GM19023 (cell line): ENCODE data around the gene SYVN1.

Source experiments
- ATAC-seq: cut with Tn5 transposase; IDR thresholded peaks from one replicate; pipeline ENCODE4 v1.9.1; 2021; ENCODE audit warnings: mild to moderate bottlenecking, moderate library complexity; ENCODE audit not compliant: unreplicated experiment

Gene SYVN1

DNA sequence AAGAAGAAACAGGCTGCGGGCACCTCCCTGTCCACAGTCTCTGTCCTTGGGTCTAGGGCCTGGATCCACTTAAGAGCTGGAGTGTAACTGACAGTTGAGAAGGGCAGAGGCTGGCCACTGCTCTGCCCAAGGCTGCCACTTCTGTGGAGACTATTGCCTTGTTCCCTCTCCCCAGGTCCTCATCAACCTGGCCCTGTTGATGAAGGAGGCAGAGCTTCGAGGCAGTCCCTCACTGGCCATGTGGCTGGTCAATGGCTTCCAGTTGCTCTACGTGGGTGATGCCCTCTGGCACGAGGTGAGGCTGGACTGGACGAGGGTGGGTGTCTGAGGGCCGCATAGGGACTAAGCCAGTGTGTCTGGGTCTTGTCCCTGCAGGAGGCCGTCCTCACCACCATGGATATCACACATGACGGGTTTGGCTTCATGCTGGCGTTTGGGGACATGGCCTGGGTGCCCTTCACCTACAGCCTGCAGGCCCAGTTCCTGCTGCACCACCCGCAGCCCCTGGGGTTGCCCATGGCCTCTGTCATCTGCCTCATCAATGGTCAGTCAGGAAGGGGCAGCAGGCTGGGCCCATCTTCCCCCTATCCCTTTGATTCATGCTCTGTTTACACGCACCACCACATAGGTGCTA, 19.7 kb downstream of the SYVN1 start:
- ATAC-seq: no peak

DNA sequence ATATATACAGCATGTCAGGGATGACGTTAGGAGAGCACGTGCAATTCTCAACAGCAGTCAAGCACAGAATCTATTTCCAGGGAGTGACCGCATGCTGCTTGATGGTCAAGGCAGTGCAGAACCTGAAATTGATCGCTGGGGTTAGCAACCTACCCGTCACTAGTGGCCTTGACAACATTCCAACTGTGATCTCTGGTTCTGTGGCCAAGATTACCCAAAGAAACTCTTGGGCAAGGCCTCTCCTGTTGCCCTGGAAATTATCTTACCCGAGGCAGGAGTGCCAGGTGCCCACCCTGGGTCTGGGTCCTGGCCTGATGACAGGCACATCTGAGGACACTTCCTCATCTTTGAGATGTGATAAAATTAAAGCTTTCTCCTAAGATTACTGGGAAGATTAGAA, 20.5 kb downstream of the SYVN1 start:
- no peak for ATAC-seq

DNA sequence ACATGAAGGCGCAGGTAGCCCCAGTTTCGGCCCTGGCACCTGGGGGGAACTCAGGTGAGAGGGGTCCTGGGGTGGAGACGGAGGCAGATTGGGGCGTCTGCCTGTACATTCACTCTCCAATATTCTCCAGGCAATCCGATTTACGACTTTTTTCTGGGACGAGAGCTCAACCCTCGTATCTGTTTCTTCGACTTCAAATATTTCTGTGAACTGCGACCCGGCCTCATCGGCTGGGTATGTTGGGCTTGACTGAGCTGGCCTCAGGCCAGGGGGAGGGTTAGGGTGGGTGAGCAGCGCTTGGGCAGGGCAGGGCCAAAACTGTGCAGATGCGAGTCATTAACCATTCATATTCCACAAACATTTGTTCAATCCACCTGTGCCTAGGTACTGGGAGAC, 21.0 kb downstream of the SYVN1 start:
- ATAC-seq: no peak

DNA sequence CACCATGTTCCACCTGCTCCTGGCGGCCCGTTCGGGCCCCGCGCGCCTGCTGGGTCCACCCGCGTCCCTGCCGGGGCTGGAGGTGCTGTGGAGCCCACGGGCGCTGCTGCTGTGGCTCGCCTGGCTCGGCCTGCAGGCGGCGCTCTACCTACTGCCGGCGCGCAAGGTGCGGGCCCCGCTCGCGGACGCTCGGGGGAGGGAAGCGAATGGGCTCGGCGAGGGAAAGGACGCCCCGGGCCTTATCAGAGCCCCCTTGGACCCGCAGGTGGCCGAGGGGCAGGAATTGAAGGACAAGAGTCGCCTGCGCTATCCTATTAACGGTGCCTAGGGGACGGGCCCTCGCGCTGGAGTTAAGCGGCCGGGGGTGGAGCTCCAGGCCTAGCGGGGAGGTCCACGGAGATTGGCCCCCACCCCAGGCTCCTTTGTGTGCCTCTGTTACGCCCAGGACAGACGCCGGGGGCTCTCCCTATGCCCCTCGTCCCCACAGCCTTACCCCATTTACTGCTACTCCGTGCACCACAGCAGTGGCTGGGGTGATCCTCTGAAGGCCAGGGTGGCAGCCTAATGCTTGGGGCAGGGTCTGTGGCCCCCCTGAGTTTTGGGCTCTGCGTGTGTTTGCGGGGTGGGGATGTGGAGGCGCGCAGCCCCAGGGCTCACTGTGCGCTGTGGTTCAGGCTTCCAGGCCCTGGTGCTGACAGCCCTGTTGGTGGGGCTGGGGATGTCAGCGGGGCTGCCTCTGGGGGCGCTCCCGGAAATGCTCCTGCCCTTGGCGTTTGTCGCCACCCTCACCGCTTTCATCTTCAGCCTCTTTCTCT, 21.6 kb downstream of the SYVN1 start:
- peak; percentile 33 for ATAC-seq

DNA sequence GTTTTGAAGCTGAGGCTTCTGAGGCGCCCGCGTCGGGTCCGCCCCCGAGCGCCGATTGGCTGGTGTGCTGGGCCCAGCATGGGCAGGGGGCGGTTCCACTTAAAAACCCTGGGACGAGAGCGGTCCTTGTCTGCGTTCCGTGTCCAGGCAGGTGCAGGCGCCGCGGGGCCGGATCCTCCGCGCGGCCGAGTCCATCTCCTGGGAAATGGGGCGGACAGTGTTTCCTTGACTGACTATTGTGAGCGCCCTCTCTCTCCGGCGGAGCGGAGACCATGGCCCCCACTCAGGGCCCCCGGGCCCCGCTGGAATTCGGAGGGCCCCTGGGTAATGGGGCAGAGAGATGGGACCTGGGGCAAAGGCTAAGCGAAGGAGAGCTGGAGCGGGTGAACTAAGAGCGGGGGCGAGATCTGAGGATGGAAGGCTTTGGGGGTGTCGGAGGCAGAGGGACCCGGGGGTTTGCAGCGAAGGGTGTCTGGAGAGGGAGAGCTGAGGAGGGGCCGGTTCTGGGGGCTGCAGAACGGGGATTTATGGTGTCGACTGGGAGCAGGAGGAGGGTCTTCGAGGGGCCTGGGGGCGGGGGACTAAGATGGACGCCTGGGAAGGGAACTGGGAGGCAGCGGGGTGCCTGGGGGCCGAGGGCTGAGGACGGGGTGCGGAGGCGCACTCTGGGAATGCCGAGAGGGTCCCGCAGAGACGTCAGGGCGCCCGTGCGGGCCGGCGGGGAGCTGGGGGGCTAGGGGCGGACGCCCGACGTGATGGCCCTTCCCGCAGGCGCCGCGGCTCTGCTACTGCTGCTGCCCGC, 22.4 kb downstream of the SYVN1 start, which contains the start of gene TM7SF2:
Gene TM7SF2, plus strand, starts transcription at position 129 of the 802 bp plus-strand sequence. Its CDS starts 144 bp downstream, at position 273.
- ATAC-seq: peak; percentile 70

DNA sequence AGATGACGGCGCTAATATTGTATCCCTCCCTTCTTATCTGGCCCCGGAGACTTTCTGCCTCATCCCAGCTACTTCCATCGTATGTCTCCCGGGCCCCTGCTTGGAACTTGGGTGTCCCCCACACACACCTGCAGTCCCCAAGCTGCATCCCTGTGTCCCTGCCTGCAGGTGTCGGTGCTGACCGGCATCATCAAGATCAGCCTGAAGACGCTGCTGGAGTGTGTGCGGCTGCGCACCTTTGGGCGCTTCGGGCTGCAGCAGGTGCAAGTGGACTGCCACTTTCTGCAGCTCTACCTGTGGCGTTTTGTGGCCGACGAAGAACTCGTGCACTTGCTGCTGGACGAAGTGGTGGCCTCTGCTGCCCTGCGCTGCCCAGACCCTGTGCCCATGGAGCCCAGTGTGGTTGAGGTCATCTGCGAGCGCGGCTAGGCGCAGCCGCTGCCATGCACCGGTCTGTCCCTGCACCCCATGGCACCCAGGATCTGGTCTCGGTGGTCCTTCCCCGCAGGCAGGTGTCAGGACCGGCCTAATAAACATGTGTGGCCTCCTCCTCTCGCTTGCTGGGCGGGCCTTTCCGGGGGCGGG, 23.1 kb downstream of the SYVN1 start:
- ATAC-seq: no peak

DNA sequence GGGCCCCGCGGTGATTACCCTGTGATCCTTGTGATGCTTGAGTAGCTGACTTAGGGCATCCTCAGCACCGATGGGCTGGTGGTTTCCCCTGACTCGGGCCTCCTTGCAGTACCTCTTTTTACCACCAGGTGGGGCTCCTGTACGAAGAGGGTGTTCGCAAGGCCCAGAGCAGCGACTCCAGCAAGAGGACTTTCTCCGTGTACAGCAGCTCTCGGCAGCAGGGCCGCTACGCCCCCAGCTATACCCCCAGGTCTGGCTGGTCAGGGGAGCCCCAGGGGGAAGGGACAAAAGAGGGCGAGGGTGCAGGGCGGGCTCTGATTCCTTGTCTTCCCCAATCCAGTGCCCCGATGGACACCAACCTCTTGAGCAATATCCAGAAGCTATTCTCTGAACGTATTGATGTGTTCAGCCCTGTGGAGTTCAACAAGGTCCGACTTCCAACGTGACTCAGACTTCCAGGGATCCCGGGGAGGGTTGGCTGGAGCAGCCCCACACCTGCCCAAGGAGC, 23.9 kb downstream of the SYVN1 start:
- ATAC-seq: no peak

DNA sequence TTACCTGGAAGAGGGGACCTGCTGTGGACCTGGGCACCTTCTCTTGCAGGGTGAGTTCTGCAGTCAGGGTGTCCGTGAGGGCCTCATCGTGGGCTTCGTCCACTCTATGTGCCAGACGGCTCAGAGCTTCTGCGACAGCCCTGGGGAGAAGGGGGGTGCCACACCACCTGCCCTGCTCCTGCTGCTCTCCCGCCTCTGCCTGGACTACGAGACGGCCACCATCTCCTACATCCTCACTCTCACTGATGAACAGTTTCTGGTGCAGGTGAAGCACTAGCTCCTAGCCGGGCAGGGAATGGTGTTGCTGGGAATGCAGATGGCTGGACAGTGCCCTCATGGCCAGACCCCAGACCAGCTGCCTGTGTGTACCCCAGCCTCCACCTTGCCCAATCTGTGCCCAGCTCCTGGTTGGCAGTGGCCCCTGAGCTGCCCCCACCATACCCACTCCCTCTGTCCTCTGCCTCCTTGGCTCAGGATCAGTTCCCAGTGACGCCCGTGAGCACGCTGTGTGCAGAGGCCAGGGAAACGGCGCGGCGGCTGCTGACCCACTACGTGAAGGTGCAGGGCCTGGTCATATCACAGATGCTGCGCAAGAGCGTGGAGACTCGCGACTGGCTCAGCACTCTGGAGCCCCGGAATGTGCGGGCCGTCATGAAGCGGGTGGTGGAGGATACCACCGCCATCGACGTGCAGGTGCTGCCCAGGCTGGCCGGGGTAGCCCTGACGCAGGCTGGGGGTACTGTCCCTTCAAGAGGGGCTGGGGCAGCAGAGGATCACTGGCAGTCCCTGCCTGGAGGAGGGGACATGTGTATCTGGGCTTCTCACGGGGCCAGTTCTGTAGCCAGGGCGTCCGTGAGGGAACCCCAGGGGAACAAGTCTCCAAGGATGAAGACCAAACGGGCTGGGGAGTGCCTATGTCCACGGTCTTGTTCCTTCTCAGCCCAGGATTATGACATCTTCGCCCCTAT, 24.8 kb downstream of the SYVN1 start:
- ATAC-seq: no peak

DNA sequence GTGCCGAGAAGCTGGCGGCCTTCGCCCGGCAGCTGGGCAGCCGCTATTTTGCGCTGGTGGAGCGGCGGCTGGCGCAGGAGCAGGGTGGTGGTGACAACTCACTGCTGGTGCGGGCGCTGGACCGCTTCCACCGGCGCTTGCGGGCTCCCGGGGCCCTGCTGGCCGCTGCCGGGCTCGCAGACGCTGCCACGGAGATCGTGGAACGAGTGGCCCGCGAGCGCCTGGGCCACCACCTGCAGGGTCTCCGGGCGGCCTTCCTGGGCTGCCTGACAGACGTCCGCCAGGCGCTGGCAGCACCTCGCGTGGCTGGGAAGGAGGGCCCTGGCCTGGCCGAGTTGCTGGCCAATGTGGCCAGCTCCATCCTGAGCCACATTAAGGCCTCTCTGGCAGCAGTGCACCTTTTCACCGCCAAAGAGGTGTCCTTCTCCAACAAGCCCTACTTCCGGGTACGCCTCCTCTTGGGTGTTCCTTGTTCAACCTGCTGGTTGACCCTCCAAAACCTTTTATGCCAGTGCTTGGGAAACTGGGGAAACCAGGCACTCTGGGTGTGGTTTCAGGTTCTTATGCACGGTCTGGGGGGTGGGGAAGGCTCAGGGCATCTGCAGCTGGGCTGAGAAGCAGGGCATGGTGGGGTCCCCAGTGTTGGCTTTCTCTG, 25.7 kb downstream of the SYVN1 start:
- ATAC-seq: no peak

DNA sequence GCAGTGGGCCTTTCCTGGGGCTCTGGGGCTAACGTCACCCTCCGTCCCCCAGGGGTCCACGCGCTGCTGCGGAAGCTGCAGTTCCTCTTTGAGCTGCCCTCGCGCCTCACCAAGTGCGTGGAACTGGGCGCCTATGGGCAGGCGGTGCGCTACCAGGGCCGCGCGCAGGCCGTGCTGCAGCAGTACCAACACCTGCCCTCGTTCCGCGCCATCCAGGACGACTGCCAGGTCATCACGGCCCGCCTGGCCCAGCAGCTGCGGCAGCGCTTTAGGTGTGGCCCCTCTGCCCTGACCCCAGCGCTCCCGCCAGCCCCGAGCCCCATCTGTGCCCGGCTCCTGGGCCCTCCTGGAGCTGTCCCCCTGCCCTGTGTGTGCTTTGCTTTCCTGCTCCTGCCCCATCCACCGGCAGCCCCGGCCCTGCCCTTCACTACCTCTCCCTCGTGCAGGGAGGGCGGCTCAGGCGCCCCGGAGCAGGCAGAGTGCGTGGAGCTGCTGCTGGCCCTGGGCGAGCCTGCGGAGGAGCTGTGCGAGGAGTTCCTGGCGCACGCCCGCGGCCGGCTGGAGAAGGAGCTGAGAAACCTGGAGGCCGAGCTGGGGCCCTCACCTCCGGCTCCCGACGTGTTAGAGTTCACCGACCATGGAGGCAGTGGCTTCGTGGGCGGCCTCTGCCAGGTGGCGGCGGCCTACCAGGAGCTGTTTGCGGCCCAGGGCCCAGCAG, 26.4 kb downstream of the SYVN1 start:
- no peak for ATAC-seq

DNA sequence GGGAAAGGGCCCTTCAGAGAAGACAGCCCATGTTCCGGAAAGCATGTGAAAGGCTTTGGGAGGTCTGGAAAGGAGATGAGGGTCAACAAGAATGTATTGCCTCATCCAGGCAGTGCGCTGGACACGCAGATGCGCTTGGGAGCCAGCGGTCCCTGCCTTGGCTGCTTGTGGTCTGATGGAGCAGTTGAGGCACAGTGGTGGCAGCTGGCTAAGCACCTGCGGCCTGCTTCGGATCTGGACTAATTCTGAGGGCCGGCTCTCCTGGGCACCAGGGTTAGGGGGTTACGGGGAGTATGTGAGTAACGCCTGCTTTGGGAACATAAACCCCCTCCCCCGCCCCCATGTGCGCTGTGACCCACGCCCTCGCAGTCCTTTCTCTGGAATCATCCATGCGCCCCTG, 27.2 kb downstream of the SYVN1 start:
- ATAC-seq: no peak

DNA sequence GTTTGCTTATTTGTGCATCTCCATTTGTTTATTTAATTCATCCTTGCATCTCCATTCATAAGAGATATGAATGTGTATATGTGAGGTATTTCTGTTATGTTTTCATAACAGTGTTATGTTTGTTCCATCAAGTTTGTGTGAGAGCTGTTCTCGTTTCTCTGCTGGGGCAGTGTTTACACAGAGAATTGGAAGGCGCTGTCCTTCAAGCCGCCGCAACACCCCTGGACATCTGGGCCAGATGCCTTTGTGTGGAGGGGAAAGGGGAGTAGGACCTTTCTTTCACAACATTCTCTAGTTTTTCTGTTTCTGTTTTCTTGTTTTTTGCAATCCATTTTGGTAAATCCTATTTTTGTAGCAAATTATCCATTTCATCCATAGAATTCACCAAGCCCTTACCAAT, 29.7 kb downstream of the SYVN1 start:
- no peak for ATAC-seq

DNA sequence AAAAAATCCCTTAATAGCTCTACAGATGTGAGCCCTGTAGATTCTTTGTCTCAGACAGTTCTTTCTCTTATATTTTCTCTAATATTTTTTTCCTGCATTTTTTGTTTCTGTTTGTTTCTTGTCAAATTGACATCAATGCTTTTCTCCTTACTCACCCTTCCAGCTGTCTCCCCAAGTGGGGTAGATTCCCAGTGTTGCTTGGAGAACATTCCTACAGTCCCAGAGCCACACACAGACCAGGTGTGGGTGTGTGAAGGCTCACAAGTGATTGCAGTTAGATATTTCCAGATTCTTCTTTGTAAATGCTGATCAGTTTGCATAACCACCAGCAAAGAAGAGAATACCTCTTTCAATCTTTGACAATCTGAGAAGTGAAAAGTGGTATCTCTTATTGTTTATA, 30.8 kb downstream of the SYVN1 start:
- ATAC-seq: no peak

DNA sequence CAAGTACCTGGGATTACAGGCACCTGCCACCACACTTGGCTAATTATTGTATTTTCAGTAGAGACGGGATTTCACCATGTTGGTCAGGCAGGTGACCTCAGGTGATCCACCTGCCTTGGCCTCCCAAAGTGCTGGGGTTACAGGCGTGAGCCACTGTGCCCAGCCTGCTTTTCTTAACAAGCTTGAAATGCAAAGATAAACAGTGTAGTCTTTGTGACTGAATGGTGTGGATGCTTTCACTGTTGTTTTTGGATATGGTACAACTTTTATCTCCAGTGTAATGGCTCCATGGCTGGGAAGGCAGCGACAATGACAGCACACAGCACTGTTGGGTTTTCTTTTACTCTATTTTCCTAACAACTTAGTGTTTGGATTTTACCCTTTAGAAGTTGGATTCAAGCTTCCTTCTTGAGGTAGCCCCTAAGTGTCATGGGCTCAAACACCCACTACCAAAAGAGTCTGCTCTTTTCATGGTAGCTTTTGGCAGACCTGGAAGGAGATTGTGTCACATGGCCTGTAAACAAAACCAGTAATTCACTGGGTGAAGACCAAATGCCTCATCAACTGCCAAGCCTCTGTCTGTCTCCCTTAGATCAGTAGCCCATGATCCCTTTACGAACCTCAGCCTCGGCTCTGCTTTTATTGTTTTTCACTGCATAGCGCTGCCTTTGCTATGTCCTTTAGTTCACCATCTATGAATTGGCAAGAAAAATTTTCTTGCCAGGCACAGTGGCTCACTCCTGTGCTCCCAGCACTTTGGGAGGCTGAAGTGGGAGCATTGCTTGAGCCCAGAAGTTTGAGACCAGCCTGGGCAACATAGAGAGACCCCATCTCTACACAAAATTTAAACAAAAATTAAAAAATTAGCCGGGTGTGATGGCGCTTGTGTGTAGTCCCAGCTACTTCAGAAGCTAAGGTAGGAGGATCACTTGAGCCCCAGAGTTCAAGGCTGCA, 31.9 kb downstream of the SYVN1 start:
- no peak for ATAC-seq

DNA sequence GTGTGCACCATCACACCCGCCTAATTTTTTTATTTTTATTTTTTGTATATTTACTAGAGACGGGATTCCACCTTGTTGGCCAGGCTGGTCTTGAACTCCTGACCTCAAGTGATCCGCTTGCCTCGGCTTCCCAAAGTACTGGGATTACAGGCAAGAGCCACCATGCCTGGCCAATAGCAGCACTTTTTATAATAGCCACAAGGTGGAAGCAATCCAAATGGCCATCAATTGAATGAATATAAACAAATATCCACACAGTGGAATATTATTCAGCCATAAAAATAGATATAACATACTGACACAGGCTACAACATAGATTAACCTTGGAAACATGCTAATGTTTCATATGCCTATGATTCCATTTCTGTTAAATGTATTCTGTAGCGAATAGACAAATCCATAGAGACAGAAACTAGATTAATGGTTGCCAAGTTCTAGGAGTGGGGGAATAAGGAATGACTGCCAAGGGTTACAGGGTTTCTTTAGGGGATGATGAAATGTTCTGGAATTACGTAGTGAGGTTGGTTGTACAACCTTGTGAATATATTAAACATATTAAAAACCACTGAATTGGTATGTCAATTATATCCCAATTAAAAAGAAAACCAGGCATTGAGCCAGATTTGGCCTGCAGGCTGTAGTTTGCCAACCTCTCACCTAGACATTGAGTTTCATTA, 33.5 kb downstream of the SYVN1 start:
- ATAC-seq: no peak

DNA sequence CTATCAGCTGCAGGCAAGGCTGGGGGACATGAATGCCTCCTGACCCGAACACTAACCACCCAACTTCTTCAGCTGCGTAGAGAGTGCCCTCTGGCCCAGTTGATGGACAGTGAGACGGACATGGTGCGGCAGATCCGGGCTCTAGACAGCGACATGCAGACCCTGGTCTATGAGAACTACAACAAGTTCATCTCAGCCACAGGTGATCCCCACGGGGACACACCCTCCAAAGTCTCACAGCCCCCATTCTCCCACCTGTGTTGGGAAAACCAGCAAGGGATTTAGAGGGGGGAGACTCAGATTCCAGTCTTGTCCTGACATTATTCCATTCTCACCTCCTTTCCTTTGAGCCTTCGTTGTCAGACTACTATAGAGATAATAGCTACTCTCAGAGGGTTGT, 37.4 kb downstream of the SYVN1 start:
- no peak for ATAC-seq
